Right ventricle myocardium inferior (tissue), 1 donor: ENCODE results near the gene RCBTB2. TPM values are rescaled to one million over a fixed set of nuclear protein-coding genes. Genes with fewer than 3 reads are reported as not detected.
"Not testable (repeated sequence)": the region's sequence is repeated elsewhere in the genome, so short reads cannot be mapped to it uniquely, and the experiment has no call there.

Experiments used
- ATAC-seq: fragments of 200-7000 bp; cut with Tn5 transposase; one replicate; pipeline ENCODE4 v1.9.1; 2020; ENCODE audit warnings: mild to moderate bottlenecking, moderate library complexity
- DNase-seq: peaks from one replicate; pipeline ENCODE4 v3.0.0; 2021; ENCODE audit errors: missing footprints
- intact Hi-C: fragments of 100-400 bp; cut with DNase I; formaldehyde crosslinking; loops from one replicate; pipeline ENCODE4 v1.11.0; 2022
- total RNA-seq: library from RNA; stranded (reverse); fragmentation: NEBNext Ultra II Directional; extraction: Animal tissue kit (Norgen Biotek cat#: 25700); gene quantifications from one replicate; pipeline ENCODE4 v1.2.1, GENCODE V29; 2021
- donor health status: DM: no; HTN: yes; CAD: no; lungs with severe emphysema.

The RCBTB2 gene
- total RNA-seq, 1 donor from 2014 or later, result 16.4 TPM

GRCh38 chr13:48486836-48487235, 46.0 kb downstream of the RCBTB2 start:
- DNase-seq (no peak), ATAC-seq (no peak)
- intact Hi-C loops, result no loop called here

- no peak for ATAC-seq
- intact Hi-C loops, result no loop called here
Observed at GRCh38 chr13:48486362-48486761, 46.5 kb downstream of the RCBTB2 start.

GRCh38 chr13:48485432-48485831, 47.4 kb downstream of the RCBTB2 start:
- DNase-seq, result no peak
- ATAC-seq, result no peak

More at GRCh38 chr13:48486362-48486761, 46.5 kb downstream of the RCBTB2 start:
- DNase-seq, result no peak

GRCh38 chr13:48483575-48483974, 49.3 kb downstream of the RCBTB2 start:
- intact Hi-C loops, result no loop called here
- DNase-seq, result no peak
- ATAC-seq, result no peak

More at GRCh38 chr13:48485432-48485831, 47.4 kb downstream of the RCBTB2 start:
- intact Hi-C loops, result no loop called here

GRCh38 chr13:48478391-48478790, 54.5 kb downstream of the RCBTB2 start:
- no peak for DNase-seq
- intact Hi-C loops, result no loop called here
- ATAC-seq, result no peak

GRCh38 chr13:48477191-48477855, 55.6 kb downstream of the RCBTB2 start:
- intact Hi-C loops, result no loop called here
- DNase-seq (no peak), ATAC-seq (no peak)

- peak; percentile 37 for ATAC-seq
- intact Hi-C loops, result no loop called here
- no peak for DNase-seq
Observed at GRCh38 chr13:48476686-48477085, 56.2 kb downstream of the RCBTB2 start.

- intact Hi-C loops, result no loop called here
- DNase-seq (no peak), ATAC-seq (no peak)
Observed at GRCh38 chr13:48476215-48476614, 56.7 kb downstream of the RCBTB2 start.

- ATAC-seq (no peak), DNase-seq (no peak)
- intact Hi-C loops, result no loop called here
Observed at GRCh38 chr13:48475230-48475629, 57.6 kb downstream of the RCBTB2 start.

GRCh38 chr13:48457578-48458242, 75.2 kb downstream of the RCBTB2 start:
- no peak for ATAC-seq
- no peak for DNase-seq
- intact Hi-C loops, result no loop called here

GRCh38 chr13:48456546-48456945, 76.3 kb downstream of the RCBTB2 start:
- DNase-seq (no peak), ATAC-seq (no peak)
- intact Hi-C loops, result no loop called here

- intact Hi-C loops, result not testable (repeated sequence)
Observed at GRCh38 chr13:48451196-48451595, 81.7 kb downstream of the RCBTB2 start.

GRCh38 chr13:48449656-48450055, 83.2 kb downstream of the RCBTB2 start:
- DNase-seq (no peak), ATAC-seq (no peak)
- intact Hi-C loops, result no loop called here

More at GRCh38 chr13:48451196-48451595, 81.7 kb downstream of the RCBTB2 start:
- ATAC-seq, DNase-seq: not testable (repeated sequence)

- intact Hi-C loops, result no loop called here
- ATAC-seq (no peak), DNase-seq (no peak)
Observed at GRCh38 chr13:48448959-48449614, 83.8 kb downstream of the RCBTB2 start.

- DNase-seq (no peak), ATAC-seq (no peak)
- intact Hi-C loops, result no loop called here
Observed at GRCh38 chr13:48448285-48448958, 84.5 kb downstream of the RCBTB2 start.

- ATAC-seq (no peak), DNase-seq (no peak)
- intact Hi-C loops, result no loop called here
Observed at GRCh38 chr13:48446464-48446863, 86.4 kb downstream of the RCBTB2 start.

GRCh38 chr13:48443442-48444208, 89.3 kb downstream of the RCBTB2 start:
- ATAC-seq, result no peak
- DNase-seq, result no peak
- intact Hi-C loops, result no loop called here
